GM12874 (cell line): Measurements from ENCODE around the gene OAT.

Experiments used
- TF ChIP-seq, protein P1 (sequence below): IDR thresholded peaks from 2 replicates; pipeline ENCODE4 v1.5.1; 2011; ENCODE audit warnings: low read depth, mild to moderate bottlenecking, control low read depth, low read length, moderate library complexity; ENCODE audit not compliant: insufficient read depth

OAT gene

DNA sequence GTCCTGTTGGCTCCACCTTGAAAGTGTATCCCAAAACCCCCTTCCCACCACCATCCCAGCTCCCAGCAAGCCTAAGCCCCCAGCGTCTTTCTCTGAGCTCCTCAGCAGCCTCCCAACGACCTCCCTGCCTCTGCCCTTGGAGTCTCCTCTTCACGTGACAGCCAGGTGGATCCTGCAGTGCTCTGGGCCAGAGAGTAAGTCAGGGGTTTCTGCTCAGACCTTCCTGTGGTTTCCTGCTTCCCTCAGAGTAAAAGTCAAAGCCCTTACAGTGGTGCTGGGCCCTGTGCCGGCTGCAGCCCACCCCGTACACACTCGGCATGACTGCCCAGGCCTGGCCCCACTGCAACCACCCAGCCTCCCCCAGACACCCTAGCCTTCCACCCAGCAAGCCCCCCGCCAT is 51.9 kb downstream of the OAT start:
- TF ChIP-seq, protein P1, sequence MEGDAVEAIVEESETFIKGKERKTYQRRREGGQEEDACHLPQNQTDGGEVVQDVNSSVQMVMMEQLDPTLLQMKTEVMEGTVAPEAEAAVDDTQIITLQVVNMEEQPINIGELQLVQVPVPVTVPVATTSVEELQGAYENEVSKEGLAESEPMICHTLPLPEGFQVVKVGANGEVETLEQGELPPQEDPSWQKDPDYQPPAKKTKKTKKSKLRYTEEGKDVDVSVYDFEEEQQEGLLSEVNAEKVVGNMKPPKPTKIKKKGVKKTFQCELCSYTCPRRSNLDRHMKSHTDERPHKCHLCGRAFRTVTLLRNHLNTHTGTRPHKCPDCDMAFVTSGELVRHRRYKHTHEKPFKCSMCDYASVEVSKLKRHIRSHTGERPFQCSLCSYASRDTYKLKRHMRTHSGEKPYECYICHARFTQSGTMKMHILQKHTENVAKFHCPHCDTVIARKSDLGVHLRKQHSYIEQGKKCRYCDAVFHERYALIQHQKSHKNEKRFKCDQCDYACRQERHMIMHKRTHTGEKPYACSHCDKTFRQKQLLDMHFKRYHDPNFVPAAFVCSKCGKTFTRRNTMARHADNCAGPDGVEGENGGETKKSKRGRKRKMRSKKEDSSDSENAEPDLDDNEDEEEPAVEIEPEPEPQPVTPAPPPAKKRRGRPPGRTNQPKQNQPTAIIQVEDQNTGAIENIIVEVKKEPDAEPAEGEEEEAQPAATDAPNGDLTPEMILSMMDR, result no peak

DNA sequence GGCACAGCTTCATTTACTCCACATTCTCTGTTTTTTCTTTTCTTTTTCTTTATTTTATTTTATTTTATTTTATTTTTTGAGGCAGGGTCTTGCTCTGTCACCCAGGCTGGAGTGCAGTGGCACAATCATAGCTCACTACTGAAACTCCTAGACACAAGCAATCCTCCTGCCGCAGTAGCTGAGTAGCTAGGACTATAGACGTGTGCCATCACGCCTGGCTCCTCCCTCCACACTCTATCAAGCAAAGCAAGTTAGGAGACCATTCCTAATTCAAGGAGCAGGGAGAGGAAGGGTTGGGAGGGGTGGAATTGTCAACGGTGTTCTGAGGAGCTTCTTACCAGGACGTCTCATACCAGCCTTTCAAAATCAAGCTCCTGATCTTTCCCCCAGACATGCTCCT is 52.4 kb downstream of the OAT start:
- TF ChIP-seq, protein P1, result no peak

DNA sequence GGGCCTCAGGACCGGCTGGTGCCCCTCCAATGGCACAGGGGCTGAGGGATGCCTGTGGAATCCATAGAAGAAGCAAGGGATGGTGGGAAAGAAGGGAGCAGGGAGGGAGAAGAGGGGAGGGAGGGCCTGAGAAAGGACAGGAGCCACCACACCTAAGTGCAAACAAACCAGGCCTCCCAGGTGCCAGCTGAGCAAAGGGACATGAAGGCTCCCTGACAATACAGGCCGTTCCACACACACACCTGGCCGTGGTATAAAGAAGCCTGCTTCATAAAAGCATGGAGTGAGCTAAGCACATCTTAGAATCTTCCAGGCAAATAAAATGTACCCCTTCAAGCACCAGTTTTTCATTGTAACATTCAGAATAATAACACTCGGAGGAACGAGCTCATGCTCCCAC is 54.0 kb downstream of the OAT start:
- TF ChIP-seq, protein P1, result no peak

DNA sequence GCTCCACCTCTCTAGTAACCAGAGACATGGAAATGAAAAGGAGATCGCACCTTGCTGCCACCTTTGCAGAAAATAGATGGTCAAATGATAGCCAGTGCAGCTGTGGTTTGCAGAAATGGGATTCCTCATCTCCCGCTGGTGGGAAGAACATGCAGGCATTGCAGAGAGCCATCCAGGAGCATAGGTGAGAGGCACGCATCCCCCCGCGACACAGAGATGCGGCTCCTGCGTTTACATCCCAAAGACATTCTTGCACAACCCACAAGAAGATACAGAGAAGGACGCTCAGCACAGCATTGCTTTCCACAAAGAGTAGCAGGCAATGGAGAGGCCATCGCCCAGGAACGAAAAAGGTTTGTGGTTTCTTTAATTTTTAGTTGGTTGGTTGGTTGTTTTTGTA is 56.2 kb downstream of the OAT start:
- TF ChIP-seq, protein P1, result no peak

DNA sequence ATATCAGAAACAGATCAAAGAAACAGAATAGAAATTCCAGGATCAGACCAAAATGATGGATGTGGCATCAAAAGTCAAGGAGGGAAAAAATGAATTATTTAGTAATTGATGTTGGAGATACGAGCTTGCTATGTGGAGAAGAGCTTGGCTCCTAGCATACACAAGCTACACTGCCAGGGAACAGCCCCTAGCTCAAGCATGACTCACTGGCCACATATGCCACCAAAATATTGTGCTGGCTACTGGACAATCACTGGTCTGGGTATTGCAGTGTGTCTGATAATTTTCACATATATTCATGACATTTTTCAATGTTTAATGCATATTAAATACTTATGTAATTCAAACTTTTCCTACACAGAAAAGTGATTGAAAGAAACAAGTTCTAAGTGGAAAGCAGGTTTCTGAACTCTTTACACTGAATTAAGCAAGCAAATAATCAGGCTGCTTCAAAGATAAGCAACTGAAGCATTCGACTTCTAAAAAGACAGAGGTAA is 59.3 kb downstream of the OAT start:
- TF ChIP-seq, protein P1, result no peak

DNA sequence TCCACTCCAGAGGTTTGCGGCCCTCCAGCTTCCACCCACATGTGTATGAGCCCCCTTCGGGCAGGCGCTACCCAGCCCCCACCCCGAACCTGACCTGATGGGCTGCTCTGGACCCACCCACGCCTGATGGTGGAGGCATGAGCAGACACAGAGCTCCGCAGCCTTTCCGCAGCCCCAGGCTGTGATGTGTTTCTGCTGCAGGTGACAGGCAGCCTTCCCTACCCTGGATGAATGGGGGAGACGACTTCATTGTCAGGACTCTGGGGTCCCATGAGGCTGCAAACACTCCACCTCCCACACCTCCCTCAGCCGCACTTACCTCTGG is 61.2 kb downstream of the OAT start:
- TF ChIP-seq, protein P1, result no peak

DNA sequence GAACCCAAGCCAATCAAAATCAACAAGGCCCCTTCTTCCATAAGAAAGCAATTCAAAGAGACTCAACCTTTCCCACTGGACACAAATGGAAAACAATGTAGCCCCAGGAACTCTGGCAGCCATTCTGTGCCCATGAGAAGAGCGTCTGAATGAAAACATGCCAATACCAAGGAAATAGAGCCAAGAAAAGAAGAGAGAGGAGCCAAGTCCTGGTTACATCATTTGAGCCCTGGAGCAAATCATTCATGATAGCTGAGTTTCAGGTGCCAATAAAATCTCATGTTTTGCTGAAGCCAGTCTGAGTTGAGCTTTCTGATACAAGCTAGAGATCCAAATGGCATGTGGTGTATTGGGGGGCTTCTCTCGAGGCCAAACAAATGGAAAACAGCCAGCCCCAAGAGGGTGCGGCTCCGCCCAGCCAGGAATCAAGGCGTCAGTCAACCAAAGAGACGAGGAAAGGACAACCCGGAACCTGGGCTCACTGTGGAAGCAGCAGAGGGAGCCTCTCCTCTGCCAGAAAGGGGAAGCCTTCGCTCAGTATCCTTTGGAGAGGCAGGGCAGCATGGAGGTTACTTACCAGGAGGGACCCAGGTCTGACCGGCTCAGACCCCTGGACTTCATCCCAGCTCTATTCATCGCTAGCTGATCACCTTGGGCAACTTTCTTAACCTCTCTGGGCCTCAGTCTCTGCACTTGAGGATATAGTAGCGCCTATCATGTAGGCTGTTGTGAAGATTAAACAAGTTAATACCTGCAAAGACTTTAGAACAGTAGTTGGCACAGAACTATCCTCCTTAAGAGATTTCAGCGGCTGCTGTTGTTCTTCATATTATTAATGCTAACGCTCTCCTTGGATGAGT is 61.8 kb downstream of the OAT start:
- TF ChIP-seq, protein P1, result no peak
